GM19043 (cell line): ENCODE data around the gene NAA38.

ENCODE experiments used
- ATAC-seq: cut with Tn5 transposase; IDR thresholded peaks from one replicate; pipeline ENCODE4 v1.9.1; 2021; ENCODE audit warnings: low read depth; ENCODE audit not compliant: unreplicated experiment

NAA38 gene

GRCh38 chr17:7856811-7857712 lies at the start of gene NAA38:
Gene NAA38, minus strand, starts transcription at chr17:7857559. Its CDS starts 96 bp downstream, at chr17:7857463.
- peak; percentile 76 for ATAC-seq

GRCh38 chr17:7903154-7904103 lies 46.1 kb upstream of the NAA38 start:
- no peak for ATAC-seq

- ATAC-seq: no peak
Observed at GRCh38 chr17:7897773-7898172, 40.4 kb upstream of the NAA38 start.

- no peak for ATAC-seq
Observed at GRCh38 chr17:7897090-7897489, 39.7 kb upstream of the NAA38 start.

- no peak for ATAC-seq
Observed at GRCh38 chr17:7894866-7895265, 37.5 kb upstream of the NAA38 start.

GRCh38 chr17:7894226-7894625 lies 36.9 kb upstream of the NAA38 start:
- ATAC-seq: no peak

GRCh38 chr17:7893187-7893880 lies 36.0 kb upstream of the NAA38 start:
- no peak for ATAC-seq

GRCh38 chr17:7889166-7889955 lies 32.0 kb upstream of the NAA38 start:
- ATAC-seq: no peak

GRCh38 chr17:7888184-7888920 lies 31.0 kb upstream of the NAA38 start, which contains the start of gene CHD3:
Gene CHD3, plus strand, starts transcription at chr17:7888789. Its CDS starts 212 bp downstream, at chr17:7889001.
- ATAC-seq: no peak

- ATAC-seq: no peak
Observed at GRCh38 chr17:7887482-7888183, 30.3 kb upstream of the NAA38 start.

GRCh38 chr17:7887038-7887481 lies 29.7 kb upstream of the NAA38 start:
- ATAC-seq: no peak

- ATAC-seq: no peak
Observed at GRCh38 chr17:7886227-7887037, 29.1 kb upstream of the NAA38 start.

- ATAC-seq: no peak
Observed at GRCh38 chr17:7885367-7886226, 28.2 kb upstream of the NAA38 start.

GRCh38 chr17:7884581-7885366 lies 27.4 kb upstream of the NAA38 start:
- ATAC-seq: no peak

- ATAC-seq: no peak
Observed at GRCh38 chr17:7883781-7884386, 26.5 kb upstream of the NAA38 start.
